Right lobe of liver (tissue), 4 donors: Measurements from ENCODE around the gene ACOX3.

Experiments
- POLR2A ChIP-seq: fragments of 450-650 bp; IDR thresholded peaks from one replicate; pipeline ENCODE4 v1.6.1; 2017; ENCODE audit warnings: antibody characterized with exemption, mild to moderate bottlenecking
- TF ChIP-seq, protein P1 (sequence below), 4 donors: fragments of 200-600 bp in 3 of 4; fragments of 450-650 bp in 1 of 4; IDR thresholded peaks; one replicate each; pipeline versions ENCODE4 v1.5.1 to v1.8.0; 2016 to 2022; ENCODE audit warnings: antibody characterized with exemption in 4 of 4, mild to moderate bottlenecking in 2 of 4
- donor health status: DM: no; HTN: no; CAD: no.
- donor health status: DM: no; HTN: no; CAD: no.
- donor health status: DM: no; HTN: yes; CAD: no.

DNA sequence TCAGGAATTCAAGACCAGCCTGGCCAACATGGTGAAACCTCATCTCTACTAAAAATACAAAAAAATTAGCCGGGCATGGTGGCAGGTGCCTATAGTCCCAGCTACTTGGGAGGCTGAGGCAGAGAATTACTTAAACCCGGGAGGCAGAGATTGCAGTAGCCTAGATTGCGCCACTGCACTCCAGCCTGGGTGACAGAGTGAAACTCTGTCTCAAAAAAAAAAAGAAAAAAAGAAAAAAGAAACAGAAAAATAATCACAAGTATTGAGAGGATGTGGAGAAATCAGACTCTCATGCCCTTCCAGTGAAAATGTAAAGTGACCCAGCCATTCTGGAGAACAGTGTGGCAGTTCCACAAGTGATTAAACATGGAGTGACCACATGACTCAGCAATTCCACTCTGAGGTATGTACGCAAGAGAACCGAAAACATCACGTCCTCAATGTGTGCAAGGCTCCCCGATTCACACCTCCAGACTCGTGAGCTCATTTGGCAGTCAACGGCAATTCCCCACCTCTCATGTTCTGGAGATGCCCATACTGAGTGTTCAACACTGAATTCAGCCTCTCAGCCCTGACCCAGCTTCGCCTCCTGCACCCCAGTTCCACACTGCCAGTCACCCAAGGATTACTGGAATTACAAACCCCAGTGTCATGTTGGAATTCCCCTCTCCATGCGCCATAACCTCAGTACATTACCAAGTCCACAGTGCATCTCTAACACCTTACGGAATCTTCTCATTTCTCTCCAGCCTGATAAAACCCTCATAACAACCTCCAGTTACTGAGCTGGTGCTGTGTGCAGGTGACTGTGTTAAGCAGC lies 21.1 kb downstream of the ACOX3 start:
- TF ChIP-seq, protein P1, sequence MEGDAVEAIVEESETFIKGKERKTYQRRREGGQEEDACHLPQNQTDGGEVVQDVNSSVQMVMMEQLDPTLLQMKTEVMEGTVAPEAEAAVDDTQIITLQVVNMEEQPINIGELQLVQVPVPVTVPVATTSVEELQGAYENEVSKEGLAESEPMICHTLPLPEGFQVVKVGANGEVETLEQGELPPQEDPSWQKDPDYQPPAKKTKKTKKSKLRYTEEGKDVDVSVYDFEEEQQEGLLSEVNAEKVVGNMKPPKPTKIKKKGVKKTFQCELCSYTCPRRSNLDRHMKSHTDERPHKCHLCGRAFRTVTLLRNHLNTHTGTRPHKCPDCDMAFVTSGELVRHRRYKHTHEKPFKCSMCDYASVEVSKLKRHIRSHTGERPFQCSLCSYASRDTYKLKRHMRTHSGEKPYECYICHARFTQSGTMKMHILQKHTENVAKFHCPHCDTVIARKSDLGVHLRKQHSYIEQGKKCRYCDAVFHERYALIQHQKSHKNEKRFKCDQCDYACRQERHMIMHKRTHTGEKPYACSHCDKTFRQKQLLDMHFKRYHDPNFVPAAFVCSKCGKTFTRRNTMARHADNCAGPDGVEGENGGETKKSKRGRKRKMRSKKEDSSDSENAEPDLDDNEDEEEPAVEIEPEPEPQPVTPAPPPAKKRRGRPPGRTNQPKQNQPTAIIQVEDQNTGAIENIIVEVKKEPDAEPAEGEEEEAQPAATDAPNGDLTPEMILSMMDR (IDR thresholded peaks at IDR 0.05): no peak
- no peak for TF ChIP-seq POLR2A
